Choroid plexus epithelial cell (primary cell): Measurements from ENCODE around the gene SNAPC2.

Experiments
- DNase-seq: peaks from one replicate; pipeline ENCODE4 v3.0.0-alpha.2; 2010; ENCODE audit warnings: low read depth
- H3K4me3 ChIP-seq: 2 replicates; pipeline ENCODE4 v1.5.1; 2011; ENCODE audit warnings: low read depth, mild to moderate bottlenecking, control low read depth, low read length, moderate library complexity
- CTCF ChIP-seq: conservative IDR thresholded peaks from 2 replicates; pipeline ENCODE4 v1.5.1; 2011; ENCODE audit warnings: low read depth, mild to moderate bottlenecking, control low read depth, inconsistent platforms, low read length, moderate library complexity

The SNAPC2 gene

GRCh38 chr19:7894612-7895309 lies 25.4 kb upstream of the SNAPC2 start:
- DNase-seq = no peak
- no peak for TF ChIP-seq CTCF
- H3K4me3 ChIP-seq = no peak overlapping the region

GRCh38 chr19:7895565-7895964 lies 24.6 kb upstream of the SNAPC2 start:
- TF ChIP-seq CTCF = no peak
- H3K4me3 ChIP-seq = no peak overlapping the region
- no peak for DNase-seq

- no peak for TF ChIP-seq CTCF
- DNase-seq = no peak
- H3K4me3 ChIP-seq = no peak overlapping the region
Observed at GRCh38 chr19:7897292-7897691, 22.8 kb upstream of the SNAPC2 start.

- no peak overlapping the region for H3K4me3 ChIP-seq
- no peak for TF ChIP-seq CTCF
- DNase-seq = no peak
Observed at GRCh38 chr19:7898967-7899366, 21.2 kb upstream of the SNAPC2 start.

- TF ChIP-seq CTCF = no peak
- no peak overlapping the region for H3K4me3 ChIP-seq
- no peak for DNase-seq
Observed at GRCh38 chr19:7899751-7900378, 20.3 kb upstream of the SNAPC2 start.

- TF ChIP-seq CTCF = no peak
- DNase-seq = no peak
- no peak overlapping the region for H3K4me3 ChIP-seq
Observed at GRCh38 chr19:7900401-7900870, 19.7 kb upstream of the SNAPC2 start.

GRCh38 chr19:7900931-7901330 lies 19.2 kb upstream of the SNAPC2 start:
- H3K4me3 ChIP-seq = no peak overlapping the region
- no peak for TF ChIP-seq CTCF
- DNase-seq = no peak
